Activated gamma-delta T cell (primary cell): ENCODE data around the gene CRACR2B.

Experiments
- DNase-seq: peaks from one replicate; lab custom pipeline; 2025; lab: John Stamatoyannopoulos, UW

Gene CRACR2B

GRCh38 chr11:839875-840617 lies 12.3 kb downstream of the CRACR2B start:
- DNase-seq: no peak

- DNase-seq: no peak
These were observed 14.3 kb downstream of the CRACR2B start for GRCh38 chr11:841981-842369.

- DNase-seq: peak; percentile 83
These were observed 14.8 kb downstream of the CRACR2B start, which contains the start of the genes POLR2L and TSPAN4 for GRCh38 chr11:842370-843002. TSS of gene POLR2L (minus strand) at chr11:842529. CDS start at chr11:842508, 21 bp downstream. TSS of gene TSPAN4 (plus strand) at chr11:842852. CDS start at chr11:850305, 7,453 bp downstream.

DNA sequence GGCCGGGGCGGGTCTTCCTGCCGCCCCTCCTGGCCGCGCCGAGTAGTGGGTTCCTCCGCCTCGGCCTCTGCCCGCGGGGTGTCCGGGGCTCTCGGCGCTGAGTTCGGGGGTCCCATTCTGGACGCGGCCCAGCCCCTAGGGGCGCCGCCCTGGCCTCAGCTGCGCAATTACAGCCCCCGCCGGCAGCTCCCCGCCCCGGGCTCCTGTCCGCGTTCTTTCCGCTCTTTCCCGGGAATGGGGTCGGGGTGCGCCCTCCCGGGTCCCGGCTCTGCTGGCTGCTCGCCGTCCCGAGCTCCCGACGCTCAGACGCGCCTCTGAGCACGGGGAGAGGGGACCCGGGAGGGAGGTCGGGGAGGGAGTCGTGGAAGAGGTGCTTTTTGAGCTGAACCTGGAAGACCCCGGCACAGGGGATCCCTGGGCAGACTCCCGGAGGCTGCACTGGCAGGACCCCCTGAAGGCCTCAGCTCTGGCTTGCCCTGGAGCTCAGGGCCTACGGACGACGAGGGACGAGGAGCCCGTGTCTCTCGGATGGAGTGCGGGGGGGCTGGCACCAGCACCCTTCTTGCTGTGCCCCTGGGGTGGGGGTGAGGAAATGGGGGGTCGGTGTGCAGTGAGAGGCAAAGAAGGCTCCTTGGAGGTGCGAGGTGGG lies 15.5 kb downstream of the CRACR2B start:
- DNase-seq: no peak

- DNase-seq: no peak
These were observed 16.3 kb downstream of the CRACR2B start for GRCh38 chr11:843818-844692.

DNA sequence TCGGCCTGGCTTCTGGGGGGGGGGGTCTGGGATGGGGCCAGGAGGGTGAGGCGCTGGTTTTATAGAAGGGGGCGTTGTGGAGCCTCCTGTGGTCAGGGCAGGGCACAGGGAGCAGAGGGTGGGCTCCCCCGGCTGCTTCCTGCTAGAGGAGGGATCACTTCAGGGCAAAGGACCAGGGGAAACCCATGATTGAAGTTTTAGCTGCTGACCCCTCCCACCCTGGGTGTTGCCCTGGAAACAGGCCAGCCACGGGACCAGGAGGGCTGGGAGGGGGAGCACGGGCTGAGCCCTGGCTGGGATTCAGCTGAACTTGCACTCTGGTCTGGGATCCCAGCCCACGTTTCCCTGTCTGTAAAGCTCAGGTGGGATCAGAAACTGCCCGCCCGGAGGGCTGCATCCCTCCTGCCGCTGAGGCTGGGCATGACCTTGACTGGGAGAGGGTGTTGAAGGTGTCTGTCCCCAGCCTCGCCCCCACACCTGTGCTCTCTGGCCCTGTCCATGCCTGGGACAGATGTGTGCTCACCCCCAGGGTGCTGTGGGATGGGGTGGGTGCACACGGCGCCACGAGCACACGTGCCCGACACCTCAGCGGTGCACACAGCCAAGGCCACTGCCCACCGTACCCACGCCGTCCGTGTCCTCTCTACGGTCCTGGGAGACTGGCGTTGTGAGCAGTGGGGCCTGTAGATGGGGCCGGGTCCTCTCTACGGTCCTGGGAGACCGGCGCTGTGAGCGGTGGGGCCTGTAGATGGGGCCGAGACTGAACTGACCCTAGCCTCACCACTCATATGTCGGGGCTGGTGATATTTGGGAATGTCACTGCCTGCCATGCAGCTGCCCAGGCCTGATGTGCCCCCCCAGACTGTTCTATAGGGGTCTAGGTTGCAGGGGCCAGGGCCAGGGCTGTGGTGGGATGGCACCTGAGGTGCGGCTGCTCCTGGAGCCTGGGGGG lies 17.2 kb downstream of the CRACR2B start:
- DNase-seq: no peak

GRCh38 chr11:845872-846495 lies 18.3 kb downstream of the CRACR2B start:
- DNase-seq: no peak

DNA sequence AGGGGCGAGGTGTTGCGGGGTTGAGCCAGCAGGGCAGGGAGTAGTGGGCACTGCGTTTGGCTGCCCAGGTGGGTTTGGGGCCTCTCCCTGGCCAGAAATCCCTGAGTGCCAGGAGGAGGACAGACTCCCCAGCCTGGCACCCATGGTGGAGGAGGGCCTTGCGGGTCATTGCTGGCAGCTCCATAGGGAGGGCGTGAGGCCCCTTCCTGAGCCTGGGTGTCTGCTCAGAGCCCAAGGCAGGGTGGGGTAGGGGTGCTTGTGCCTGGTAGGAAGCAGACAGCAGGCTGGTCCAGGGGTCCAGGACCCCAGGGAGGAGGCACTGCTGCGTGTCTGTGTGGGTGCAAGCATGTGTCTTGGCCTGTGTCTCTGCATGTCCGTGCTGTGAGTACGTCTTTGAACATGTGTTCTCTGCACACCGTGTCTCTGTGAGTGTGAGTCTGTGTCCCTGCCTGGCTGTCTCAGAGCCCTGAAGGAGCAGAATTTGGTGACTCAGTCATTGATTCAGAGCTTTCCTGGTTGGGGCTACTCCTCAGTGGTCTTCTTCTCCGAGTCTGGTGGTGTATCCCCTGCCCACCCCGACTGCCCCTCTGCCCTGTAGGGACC lies 18.9 kb downstream of the CRACR2B start:
- DNase-seq: no peak

- no peak for DNase-seq
These were observed 20.2 kb downstream of the CRACR2B start for GRCh38 chr11:847876-848275.

GRCh38 chr11:848380-848931 lies 20.7 kb downstream of the CRACR2B start:
- DNase-seq: peak; percentile 31

DNA sequence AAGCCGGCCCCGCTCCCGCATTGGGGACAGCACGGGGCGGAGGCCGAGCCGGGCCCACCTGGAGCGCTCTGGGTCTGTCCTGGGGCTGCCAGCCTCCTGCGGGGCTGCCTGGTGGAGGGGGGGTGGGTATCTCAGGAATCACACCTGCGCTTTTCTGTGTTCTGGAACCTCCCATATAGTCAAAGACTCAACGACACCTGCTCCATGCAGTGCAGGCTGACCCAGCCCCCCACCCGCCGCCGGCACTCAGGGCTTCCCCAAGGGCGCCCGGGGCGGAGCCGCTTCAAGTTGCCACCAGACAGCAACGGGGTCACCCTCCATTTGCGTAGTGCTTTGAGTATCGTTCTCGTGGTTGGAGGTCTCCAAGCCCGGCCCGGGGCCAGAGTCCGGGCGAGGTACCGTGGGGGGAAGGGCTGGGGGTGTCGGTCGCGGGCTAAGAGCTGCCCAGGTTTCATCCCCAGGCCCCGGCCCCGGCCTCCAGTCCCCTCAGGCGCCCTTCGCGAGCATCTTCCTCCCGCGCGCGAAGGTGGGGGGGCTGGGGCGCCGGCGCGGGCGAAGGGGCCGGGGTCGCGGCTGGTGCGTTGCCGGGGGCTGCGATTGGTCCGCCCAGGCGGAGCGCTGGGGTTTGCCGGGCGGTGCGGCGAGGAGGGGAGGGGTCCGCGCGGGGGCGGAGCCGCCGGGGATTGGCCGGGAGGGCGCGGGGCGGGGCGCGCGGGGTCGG lies 21.5 kb downstream of the CRACR2B start:
- peak; percentile 36 for DNase-seq

DNA sequence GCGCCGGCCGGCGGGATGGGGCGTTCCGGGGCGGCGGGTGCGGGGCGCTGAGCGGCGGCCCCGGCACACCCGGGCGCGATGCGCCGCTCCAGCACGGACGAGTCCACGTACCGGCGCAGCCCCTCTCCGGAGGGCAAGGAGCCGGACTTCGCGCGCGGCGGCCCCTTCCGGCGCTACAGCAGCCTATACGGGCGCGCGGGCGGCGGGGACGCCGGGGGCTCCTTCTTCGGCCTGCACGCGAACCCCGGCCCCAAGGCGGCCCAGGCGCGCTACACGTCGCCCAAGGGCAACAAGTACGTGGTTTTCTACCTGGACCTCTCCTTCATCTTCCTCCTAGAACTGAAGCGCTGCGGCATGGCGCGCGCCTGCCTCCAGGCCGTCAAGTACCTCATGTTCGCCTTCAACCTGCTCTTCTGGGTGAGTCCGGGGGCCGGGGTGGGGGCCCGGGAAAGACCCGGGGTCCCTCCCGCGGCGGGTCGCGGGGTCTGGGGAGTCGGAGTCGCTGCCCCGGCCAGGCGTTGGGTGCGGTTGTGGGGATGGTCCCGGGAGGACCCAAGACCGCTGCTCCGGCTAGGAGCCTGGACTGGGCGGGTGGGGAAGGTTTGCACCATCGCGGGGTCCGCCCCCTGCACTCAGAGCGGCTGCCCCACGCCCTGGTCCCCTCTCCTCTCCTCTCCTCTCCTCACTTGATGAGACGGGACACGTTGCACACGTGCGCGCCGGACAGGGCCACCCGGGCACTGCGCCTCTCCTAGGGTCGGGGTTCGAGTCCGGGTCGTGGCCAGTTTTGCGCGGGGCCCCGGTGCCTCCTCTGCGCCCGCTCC lies 22.4 kb downstream of the CRACR2B start:
- no peak for DNase-seq

DNA sequence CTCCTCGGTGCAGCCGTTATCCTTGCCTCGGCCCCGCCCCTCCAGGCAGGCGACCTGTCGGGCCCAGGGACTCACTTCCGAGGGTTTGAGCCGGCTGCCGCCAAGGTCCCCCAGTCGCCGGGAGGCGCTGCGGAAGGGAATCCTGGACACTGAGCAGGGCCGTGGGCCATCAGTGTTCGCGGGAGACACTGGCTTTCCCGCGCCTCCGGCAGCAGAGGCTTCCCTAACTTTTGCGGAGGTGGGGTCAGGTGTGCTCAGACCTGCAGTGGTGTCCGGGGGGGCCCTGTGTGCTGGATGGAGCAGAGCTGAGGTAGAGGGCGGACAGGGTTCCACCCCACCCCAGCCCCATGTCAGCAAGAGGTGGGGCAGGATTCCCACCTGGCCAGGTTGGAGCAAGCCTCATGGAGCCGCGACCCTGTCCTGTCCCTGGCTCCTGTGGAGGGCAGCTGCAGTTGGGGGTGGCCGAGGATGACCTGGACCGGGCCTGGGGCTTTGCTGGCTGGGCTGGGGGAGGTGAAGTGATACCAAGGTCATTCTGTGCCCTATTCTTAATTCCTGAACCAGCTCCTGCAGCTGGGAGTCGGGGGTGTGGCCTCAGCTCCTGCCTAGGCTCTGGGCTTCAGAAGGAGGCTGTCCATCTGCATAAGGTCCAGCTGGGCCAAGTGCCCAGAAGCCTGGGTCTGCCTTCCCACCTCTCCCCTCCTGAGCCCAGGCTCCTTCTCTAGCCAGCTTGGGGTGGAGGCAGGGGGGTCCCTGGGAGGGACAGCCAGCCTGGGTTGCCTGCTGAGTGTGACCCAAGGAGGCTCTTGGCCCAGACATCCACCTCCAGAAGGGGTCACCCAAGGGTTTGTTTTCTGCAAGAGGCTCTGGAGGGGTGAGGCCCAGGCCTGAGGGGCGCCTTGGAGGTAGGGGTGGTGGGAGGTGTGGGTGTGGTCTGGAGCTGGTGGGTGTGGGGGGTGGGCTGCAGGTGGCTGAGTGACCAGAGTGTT lies 23.4 kb downstream of the CRACR2B start:
- no peak for DNase-seq

DNA sequence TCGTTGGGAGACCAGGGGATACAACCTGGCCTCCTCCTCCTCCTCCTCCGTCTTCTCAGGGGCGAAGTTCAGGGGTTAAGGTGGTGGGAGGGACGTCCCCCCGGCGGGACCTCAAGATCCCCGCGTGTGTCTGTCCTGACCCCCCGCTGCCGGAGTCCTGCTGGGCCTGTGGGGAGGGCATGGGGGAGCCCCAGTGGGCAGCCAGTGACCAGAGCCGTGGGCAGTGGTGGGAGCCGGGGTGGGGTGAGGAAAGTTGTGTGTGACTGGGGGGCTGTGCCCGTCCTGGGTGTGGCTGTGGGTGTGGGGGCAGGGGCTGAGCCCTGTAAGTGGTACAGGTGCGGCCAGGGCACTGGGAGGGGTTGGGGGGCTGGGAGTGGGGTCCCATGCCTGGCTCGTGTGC lies 25.0 kb downstream of the CRACR2B start:
- no peak for DNase-seq

DNA sequence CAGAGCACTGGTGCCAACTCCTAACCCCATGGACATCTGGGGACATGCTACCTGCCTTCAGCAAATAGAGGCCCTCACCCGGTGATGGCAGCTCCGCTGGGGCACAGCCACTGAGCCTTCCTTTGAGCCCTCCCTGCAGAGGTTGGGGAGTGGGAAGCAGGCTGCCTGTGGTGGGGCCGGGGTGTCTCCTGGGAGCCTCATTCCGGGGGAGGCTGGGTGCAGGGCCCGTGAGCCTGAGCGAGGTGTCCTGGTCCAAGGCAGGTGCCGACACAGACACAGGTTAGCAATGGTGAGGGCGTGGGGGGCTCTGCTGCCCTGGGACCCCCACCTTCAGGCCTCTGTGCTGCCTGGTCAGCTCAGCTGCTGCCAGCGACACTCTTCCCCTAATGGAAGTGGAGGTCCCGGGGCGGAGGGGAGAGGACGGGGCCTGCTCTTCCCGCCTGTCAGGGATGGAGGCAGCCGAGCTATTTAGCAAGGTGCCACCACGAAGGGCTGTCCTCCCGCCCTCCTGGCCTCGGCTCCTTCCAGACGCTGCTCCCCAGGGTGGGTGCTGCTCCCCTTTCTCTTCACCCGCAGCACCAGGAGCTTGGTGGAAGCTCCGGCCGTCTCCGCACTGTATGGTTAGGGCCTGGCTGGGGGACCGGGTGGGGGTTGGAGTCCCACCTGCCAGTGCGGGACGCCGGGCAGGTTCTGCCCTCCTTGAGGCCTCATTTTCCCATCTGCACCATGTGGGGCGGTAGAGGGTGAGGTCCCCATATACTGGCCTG lies 26.1 kb downstream of the CRACR2B start:
- no peak for DNase-seq
